Astrocyte (in vitro differentiated cells and primary cell): ENCODE results near the gene TWF1.

Source experiments
- EZH2 ChIP-seq: IDR thresholded peaks from 2 replicates; pipeline ENCODE4 v1.6.1; 2012; ENCODE audit warnings: mild to moderate bottlenecking, low read length, inconsistent platforms; ENCODE audit not compliant: insufficient read depth
- TF ChIP-seq, protein P1 (sequence below): IDR thresholded peaks from 2 replicates; pipeline ENCODE4 v1.5.1; 2011; ENCODE audit warnings: low read depth, mild to moderate bottlenecking, inconsistent platforms, low read length, moderate library complexity; ENCODE audit not compliant: insufficient read depth

DNA sequence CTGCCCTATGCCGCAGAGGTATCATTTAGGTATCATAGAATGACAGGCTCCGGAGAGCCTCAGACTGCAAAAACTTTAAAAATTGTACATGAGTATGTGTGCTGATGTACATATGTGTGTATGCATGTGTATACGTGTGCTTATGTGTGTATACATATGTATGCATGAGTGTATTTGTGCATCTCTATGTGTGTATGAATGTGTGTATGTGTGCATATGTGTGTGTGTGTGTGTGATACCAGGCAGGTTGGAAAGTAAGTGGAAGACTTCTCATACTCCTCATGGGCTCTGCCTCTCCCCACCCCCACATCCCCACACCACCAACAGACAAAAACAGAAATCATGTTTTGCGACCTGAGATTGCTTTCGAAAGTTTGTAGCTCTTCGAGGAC, 29.1 kb upstream of the TWF1 start:
- TF ChIP-seq, protein P1, sequence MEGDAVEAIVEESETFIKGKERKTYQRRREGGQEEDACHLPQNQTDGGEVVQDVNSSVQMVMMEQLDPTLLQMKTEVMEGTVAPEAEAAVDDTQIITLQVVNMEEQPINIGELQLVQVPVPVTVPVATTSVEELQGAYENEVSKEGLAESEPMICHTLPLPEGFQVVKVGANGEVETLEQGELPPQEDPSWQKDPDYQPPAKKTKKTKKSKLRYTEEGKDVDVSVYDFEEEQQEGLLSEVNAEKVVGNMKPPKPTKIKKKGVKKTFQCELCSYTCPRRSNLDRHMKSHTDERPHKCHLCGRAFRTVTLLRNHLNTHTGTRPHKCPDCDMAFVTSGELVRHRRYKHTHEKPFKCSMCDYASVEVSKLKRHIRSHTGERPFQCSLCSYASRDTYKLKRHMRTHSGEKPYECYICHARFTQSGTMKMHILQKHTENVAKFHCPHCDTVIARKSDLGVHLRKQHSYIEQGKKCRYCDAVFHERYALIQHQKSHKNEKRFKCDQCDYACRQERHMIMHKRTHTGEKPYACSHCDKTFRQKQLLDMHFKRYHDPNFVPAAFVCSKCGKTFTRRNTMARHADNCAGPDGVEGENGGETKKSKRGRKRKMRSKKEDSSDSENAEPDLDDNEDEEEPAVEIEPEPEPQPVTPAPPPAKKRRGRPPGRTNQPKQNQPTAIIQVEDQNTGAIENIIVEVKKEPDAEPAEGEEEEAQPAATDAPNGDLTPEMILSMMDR, result no peak
- TF ChIP-seq EZH2, result no peak
